H9 (cell line): ENCODE results near the gene IGFL2. TPM values are rescaled to one million over a fixed set of nuclear protein-coding genes. Genes with fewer than 3 reads are reported as not detected.

Source experiments
- DNase-seq: peaks from one replicate; pipeline ENCODE4 v3.0.0-alpha.2; 2017
- H2AFZ ChIP-seq: one replicate; pipeline ENCODE4 v1.6.1; 2013; ENCODE audit warnings: mild to moderate bottlenecking, low read length, control low read depth, moderate library complexity
- H2AK5ac ChIP-seq: 2 replicates; pipeline ENCODE4 v1.6.1; 2013; ENCODE audit warnings: low read length, control low read depth, mixed read lengths; ENCODE audit not compliant: insufficient read length
- H2BK120ac ChIP-seq: one replicate; pipeline ENCODE4 v1.6.1; 2013; ENCODE audit warnings: low read depth, mild to moderate bottlenecking, low read length, control low read depth, inconsistent platforms; ENCODE audit not compliant: poor library complexity, severe bottlenecking
- H2BK12ac ChIP-seq: 2 replicates; pipeline ENCODE4 v1.6.1; 2013; ENCODE audit warnings: low read length, control low read depth, mixed read lengths, low read depth; ENCODE audit not compliant: insufficient read length
- H2BK15ac ChIP-seq: 2 replicates; pipeline ENCODE4 v1.6.1; 2013; ENCODE audit warnings: low read depth, low read length, control low read depth
- H2BK20ac ChIP-seq: one replicate; pipeline ENCODE4 v1.6.1; 2013; ENCODE audit warnings: low read depth, mild to moderate bottlenecking, low read length, control low read depth, inconsistent platforms; ENCODE audit not compliant: poor library complexity, severe bottlenecking
- H2BK5ac ChIP-seq: 2 replicates; pipeline ENCODE4 v1.6.1; 2013; ENCODE audit warnings: low read length, control low read depth, mixed read lengths; ENCODE audit not compliant: insufficient read length
- H3K14ac ChIP-seq: 2 replicates; pipeline ENCODE4 v1.6.1; 2013; ENCODE audit warnings: low read length, control low read depth; ENCODE audit not compliant: insufficient read depth
- H3K18ac ChIP-seq: 2 replicates; pipeline ENCODE4 v1.6.1; 2013; ENCODE audit warnings: low read depth, mild to moderate bottlenecking, mixed read lengths, low read length, control low read depth; ENCODE audit not compliant: insufficient read length
- H3K23ac ChIP-seq: 2 replicates; pipeline ENCODE4 v1.6.1; 2013; ENCODE audit warnings: low read length, control low read depth, mixed read lengths, low read depth; ENCODE audit not compliant: insufficient read length
- H3K23me2 ChIP-seq: 2 replicates; pipeline ENCODE4 v1.6.1; 2013; ENCODE audit warnings: low read depth, mild to moderate bottlenecking, mixed read lengths, low read length, control low read depth; ENCODE audit not compliant: insufficient read length, poor library complexity, severe bottlenecking
- H3K27ac ChIP-seq: 2 replicates; pipeline ENCODE4 v1.5.1; 2013; ENCODE audit warnings: low read length, control low read depth, mixed read lengths, low read depth; ENCODE audit not compliant: insufficient read length
- H3K27me3 ChIP-seq: 2 replicates; pipeline ENCODE4 v1.6.1; 2013; ENCODE audit warnings: low read length, control low read depth, inconsistent platforms; ENCODE audit not compliant: insufficient read depth
- H3K4ac ChIP-seq: 2 replicates; pipeline ENCODE4 v1.6.1; 2013; ENCODE audit warnings: low read depth, mild to moderate bottlenecking, control low read depth, inconsistent platforms, low read length, moderate library complexity
- H3K4me1 ChIP-seq: 2 replicates; pipeline ENCODE4 v1.6.1; 2013; ENCODE audit warnings: low read length, control low read depth, inconsistent platforms; ENCODE audit not compliant: insufficient read depth
- H3K4me2 ChIP-seq: 2 replicates; pipeline ENCODE4 v1.6.1; 2013; ENCODE audit warnings: low read length, control low read depth, mixed read lengths; ENCODE audit not compliant: insufficient read length, insufficient read depth
- H3K56ac ChIP-seq: 2 replicates; pipeline ENCODE4 v1.6.1; 2013; ENCODE audit warnings: low read depth, mild to moderate bottlenecking, mixed read lengths, low read length, control low read depth; ENCODE audit not compliant: insufficient read length
- H3K79me1 ChIP-seq: 2 replicates; pipeline ENCODE4 v1.6.1; 2013; ENCODE audit warnings: low read depth, mild to moderate bottlenecking, moderate library complexity, low read length, control low read depth, inconsistent platforms; ENCODE audit not compliant: insufficient read depth, poor library complexity, severe bottlenecking
- H3K79me2 ChIP-seq: 2 replicates; pipeline ENCODE4 v1.6.1; 2013; ENCODE audit warnings: low read length, control low read depth, inconsistent platforms; ENCODE audit not compliant: insufficient read depth
- H3K9ac ChIP-seq: 2 replicates; pipeline ENCODE4 v1.6.1; 2013; ENCODE audit warnings: low read length, control low read depth, mixed read lengths; ENCODE audit not compliant: insufficient read length; ENCODE audit errors: extremely low read depth
- H3K9me3 ChIP-seq: one replicate; pipeline ENCODE4 v1.6.1; 2013; ENCODE audit warnings: low read depth, low read length, inconsistent platforms; ENCODE audit not compliant: control insufficient read depth
- H3T11ph ChIP-seq: one replicate; pipeline ENCODE4 v1.6.1; 2013; ENCODE audit warnings: mild to moderate bottlenecking, low read length, control low read depth, inconsistent platforms
- H4K20me1 ChIP-seq: one replicate; pipeline ENCODE4 v1.6.1; 2013; ENCODE audit not compliant: control insufficient read depth, insufficient read length, insufficient read depth
- H4K5ac ChIP-seq: 2 replicates; pipeline ENCODE4 v1.6.1; 2013; ENCODE audit warnings: low read depth, mild to moderate bottlenecking, mixed read lengths, low read length, control low read depth; ENCODE audit not compliant: insufficient read length
- H4K8ac ChIP-seq: replicated peaks from 2 replicates; pipeline ENCODE4 v1.6.1; 2013; ENCODE audit warnings: low read length, control low read depth, mixed read lengths, low read depth; ENCODE audit not compliant: insufficient read length
- H4K91ac ChIP-seq: 2 replicates; pipeline ENCODE4 v1.6.1; 2013; ENCODE audit warnings: low read depth, mild to moderate bottlenecking, moderate library complexity, mixed read lengths, low read length, control low read depth; ENCODE audit not compliant: insufficient read length
- H3K27ac Mint-ChIP-seq, 3 experiments: 2 replicates in 2 of 3; 3 replicates in 1 of 3; pipeline ENCODE4 v1.8.0; 2020 to 2021; ENCODE audit warnings: mixed read lengths in 3 of 3, mild to moderate bottlenecking in 1 of 3, moderate library complexity in 1 of 3
- H3K27me3 Mint-ChIP-seq: 2 replicates; pipeline ENCODE4 v1.8.0; 2021; ENCODE audit warnings: low read depth, mild to moderate bottlenecking, moderate library complexity, mixed read lengths
- H3K36me3 Mint-ChIP-seq, 3 experiments: 2 replicates in 2 of 3; 3 replicates in 1 of 3; pipeline ENCODE4 v1.8.0; 2020 to 2021; ENCODE audit warnings: low read depth in 3 of 3, mixed read lengths in 3 of 3; ENCODE audit not compliant: insufficient read depth in 1 of 3
- H3K4me1 Mint-ChIP-seq, 2 experiments: 2 replicates each; pipeline ENCODE4 v1.8.0; 2020; ENCODE audit warnings: mixed read lengths in 2 of 2
- H3K4me3 Mint-ChIP-seq, 2 experiments: 2 replicates in 1 of 2; 3 replicates in 1 of 2; pipeline ENCODE4 v1.8.0; 2020 to 2021; ENCODE audit warnings: mild to moderate bottlenecking in 2 of 2, mixed read lengths in 2 of 2, moderate library complexity in 1 of 2
- H3K9me3 Mint-ChIP-seq, 2 experiments: 2 replicates in 1 of 2; 3 replicates in 1 of 2; pipeline ENCODE4 v1.8.0; 2020; ENCODE audit warnings: mild to moderate bottlenecking in 2 of 2, mixed read lengths in 2 of 2, moderate library complexity in 1 of 2
- WGBS: extraction: QIAGEN DNeasy Blood & Tissue Kit; methylation state at CpG from one replicate; pipeline ENCODE4 v1.1.7; 2013; ENCODE audit warnings: missing lambda C conversion rate, low lambda C conversion rate, mixed read lengths; ENCODE audit not compliant: insufficient read length; ENCODE audit errors: extremely low coverage; 5-methylcytosine and 5-hydroxymethylcytosine counted together
- total RNA-seq: library from RNA; stranded (reverse); gene quantifications from 2 replicates; pipeline ENCODE4 v1.2.1, GENCODE V29; 2021
- TF ChIP-seq, protein P1 (sequence below): fragments of 200-600 bp; sonication (generic); conservative IDR thresholded peaks from 3 replicates; pipeline ENCODE4 v1.8.0; 2021; ENCODE audit warnings: antibody characterized with exemption, mild to moderate bottlenecking

IGFL2 gene
- total RNA-seq, 1 experiment from 2014 or later: not detected

DNA sequence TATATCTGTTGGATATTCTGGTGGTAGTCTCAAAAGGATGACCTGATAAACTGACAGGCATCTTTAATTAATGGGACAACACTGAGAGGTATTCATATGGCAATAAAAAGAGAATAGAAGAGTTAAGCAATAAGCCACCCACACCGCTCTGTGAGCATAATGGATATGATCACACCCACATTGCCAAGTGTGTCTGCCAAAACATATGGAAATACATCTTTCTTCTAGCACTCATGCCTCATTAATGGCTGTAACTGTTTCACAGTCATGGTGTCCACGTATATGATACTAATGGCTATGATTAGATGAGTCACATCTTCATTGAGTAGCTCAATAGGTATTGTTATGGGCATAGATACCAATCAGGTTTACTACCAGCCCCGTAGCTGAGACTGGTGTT, 36.7 kb upstream of the IGFL2 start:
- H4K91ac ChIP-seq: no peak overlapping the region
- H3T11ph ChIP-seq: no peak overlapping the region
- H2BK5ac ChIP-seq: no peak overlapping the region
- H3K79me1 ChIP-seq: no peaks in the 10 kb centered on the region
- H3K79me2 ChIP-seq: no peaks in the 10 kb centered on the region
- no peaks in the 10 kb centered on the region for H3K27me3 ChIP-seq
- H2BK120ac ChIP-seq: no peak overlapping the region
- Mint-ChIP-seq H3K27me3 (peaks cover 10% of the 10 kb centered on the region), H3K27ac (no peak overlapping the region), H3K9me3 (peaks cover 5 to 7% of the 10 kb centered on the region in 2 experiments), H3K4me3 (no peak overlapping the region), H3K36me3 (no peaks in the 10 kb centered on the region; a peak in 1 of 7 replicates), H3K4me1 (peaks cover 10% of the 10 kb centered on the region in 2 experiments)
- H3K4me1 ChIP-seq: no peaks in the 10 kb centered on the region; the same call in 1 of the 2 replicates
- H3K56ac ChIP-seq: no peak overlapping the region
- no peak for DNase-seq
- H3K18ac ChIP-seq: no peak overlapping the region
- H4K5ac ChIP-seq: no peak overlapping the region
- no peaks in the 10 kb centered on the region for H3K23me2 ChIP-seq
- no peak overlapping the region for H2AK5ac ChIP-seq
- H3K4me2 ChIP-seq: no peak overlapping the region
- no peaks in the 10 kb centered on the region for H3K9me3 ChIP-seq
- H3K23ac ChIP-seq: no peak overlapping the region
- no peaks in the 10 kb centered on the region for H4K20me1 ChIP-seq
- H3K4ac ChIP-seq: no peak overlapping the region
- H3K27ac ChIP-seq: no peak overlapping the region
- H3K14ac ChIP-seq: no peak overlapping the region
- H2BK15ac ChIP-seq: no peak overlapping the region
- WGBS: no CpG with 5 or more reads among the region's 3 CpGs
- TF ChIP-seq, protein P1, sequence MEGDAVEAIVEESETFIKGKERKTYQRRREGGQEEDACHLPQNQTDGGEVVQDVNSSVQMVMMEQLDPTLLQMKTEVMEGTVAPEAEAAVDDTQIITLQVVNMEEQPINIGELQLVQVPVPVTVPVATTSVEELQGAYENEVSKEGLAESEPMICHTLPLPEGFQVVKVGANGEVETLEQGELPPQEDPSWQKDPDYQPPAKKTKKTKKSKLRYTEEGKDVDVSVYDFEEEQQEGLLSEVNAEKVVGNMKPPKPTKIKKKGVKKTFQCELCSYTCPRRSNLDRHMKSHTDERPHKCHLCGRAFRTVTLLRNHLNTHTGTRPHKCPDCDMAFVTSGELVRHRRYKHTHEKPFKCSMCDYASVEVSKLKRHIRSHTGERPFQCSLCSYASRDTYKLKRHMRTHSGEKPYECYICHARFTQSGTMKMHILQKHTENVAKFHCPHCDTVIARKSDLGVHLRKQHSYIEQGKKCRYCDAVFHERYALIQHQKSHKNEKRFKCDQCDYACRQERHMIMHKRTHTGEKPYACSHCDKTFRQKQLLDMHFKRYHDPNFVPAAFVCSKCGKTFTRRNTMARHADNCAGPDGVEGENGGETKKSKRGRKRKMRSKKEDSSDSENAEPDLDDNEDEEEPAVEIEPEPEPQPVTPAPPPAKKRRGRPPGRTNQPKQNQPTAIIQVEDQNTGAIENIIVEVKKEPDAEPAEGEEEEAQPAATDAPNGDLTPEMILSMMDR: no peak
- H2BK12ac ChIP-seq: no peak overlapping the region
- no peak overlapping the region for H4K8ac ChIP-seq
- H2AFZ ChIP-seq: no peak overlapping the region
- no peak overlapping the region for H3K9ac ChIP-seq
- H2BK20ac ChIP-seq: no peak overlapping the region
